Mucosa of gallbladder (tissue), 1 donor: ENCODE results near the gene BNIP5. TPM values are rescaled to one million over a fixed set of nuclear protein-coding genes. Genes with fewer than 3 reads are reported as not detected.

Experiments
- DNase-seq: peaks from one replicate; pipeline ENCODE4 v3.0.0-alpha.2; 2020; ENCODE audit warnings: low spot score
- total RNA-seq: library from RNA; stranded (reverse); gene quantifications from one replicate; pipeline ENCODE4 v1.2.1, GENCODE V29; 2021
- donor health status: DM: no; HTN: no; CAD: no.

Gene BNIP5
- 7.4 TPM for total RNA-seq

GRCh38 chr6:36336779-36337241, at the start of gene BNIP5:
Gene BNIP5 (minus strand): TSS chr6:36336888. CDS start chr6:36330690, 6,198 bp downstream.
- DNase-seq = peak; percentile 54

DNA sequence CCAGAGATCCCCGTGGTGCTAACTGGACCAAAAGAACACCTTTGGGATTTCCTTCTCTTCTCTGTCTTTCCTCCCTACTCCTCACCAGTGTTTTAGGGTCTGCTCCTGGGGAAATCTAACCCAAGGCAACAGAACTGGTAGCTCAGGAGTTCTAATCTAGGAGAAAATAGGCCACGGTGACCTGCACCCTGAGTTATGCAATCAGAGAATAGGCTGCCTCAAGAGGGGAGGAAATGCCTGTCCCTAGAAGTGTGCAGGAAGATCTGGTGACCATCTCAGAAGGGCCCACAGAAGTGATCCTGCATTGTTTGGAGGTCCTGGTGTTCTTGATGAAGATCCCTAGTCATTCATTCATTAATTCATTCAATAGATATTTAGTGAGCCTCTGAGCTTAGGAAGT, 47.4 kb upstream of the BNIP5 start:
- DNase-seq = no peak

DNA sequence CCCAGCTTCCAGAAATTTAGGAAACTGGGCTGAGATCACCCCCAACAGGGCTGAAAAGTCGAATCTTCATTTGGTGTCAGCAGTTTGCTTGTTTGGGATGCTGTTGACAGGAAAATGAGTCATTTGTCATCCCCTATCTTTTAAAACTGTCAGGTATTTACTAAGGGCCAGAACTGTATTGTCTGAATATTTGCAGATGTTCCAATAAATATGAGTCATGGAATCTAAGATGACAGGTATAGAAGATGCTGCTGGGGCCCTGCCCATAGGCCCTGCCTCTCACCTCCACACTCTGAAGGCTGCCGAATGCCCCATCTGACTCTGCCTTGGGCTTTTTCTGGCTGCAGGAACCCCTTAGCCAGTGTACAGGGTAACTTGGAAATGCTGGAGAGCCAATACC, 46.9 kb upstream of the BNIP5 start:
- no peak for DNase-seq

DNA sequence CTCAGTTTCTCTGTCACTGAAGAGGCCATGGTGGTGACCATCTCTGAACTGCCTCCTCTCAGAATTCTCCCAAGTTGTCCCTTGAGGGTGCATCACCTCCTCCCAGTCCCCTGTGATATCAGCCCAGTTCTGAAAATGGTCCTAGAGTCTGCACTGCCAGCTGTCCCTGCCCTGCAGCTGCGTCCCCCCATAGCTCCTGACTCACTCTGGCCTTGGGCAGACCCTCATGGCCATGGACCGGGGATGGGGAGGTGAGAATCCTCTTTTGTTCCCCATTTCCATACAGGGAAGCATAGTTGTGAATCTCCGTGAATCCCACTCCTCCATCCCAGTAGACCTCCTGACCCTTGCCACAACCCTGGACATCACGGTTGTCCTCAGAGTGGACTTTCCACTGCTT, 46.3 kb upstream of the BNIP5 start:
- no peak for DNase-seq

GRCh38 chr6:36381502-36382389, 45.1 kb upstream of the BNIP5 start:
- DNase-seq = no peak

DNA sequence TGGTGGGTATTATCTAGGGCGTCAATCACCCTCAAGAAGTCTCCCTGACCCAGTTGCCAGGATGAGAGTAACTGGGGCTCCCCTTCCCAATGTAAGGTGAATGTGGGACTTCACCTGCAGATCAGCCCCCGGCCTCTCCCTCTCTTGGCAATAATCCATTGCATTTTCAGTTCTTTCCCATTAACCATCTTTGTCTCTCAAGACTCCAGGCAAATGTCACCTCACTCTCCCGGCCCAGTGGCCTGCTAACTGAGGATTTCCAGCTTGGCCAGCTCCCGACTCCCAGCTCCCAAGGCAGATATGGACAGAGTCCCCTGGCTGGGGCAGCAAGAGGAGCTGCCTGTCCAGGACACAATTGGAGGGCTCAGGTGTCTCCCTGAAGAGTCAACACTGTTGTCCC, 43.5 kb upstream of the BNIP5 start:
- DNase-seq = no peak

DNA sequence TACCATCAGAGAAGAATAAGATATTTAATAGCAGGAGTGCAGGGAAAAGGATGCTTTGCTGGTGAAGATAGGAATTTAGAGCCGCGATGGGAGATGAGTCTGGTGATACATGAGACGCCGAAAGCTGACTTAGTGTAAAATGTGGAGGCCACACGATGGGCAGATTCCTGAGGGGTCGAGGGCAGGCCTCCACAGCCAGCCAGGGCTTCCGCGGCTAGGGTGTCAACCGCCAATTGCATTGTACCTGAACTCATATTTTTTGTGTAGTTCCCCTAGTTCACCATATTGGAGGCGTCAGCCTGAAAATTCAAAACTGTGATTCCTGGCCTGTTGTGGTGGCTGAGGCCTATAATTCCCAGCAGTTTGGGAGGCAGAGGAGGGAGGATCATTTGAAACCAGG, 42.2 kb upstream of the BNIP5 start:
- no peak for DNase-seq

- no peak for DNase-seq
Measured at GRCh38 chr6:36378243-36378920, 41.7 kb upstream of the BNIP5 start.

- DNase-seq = no peak
Measured at GRCh38 chr6:36377594-36377993, 40.9 kb upstream of the BNIP5 start.

- no peak for DNase-seq
Measured at GRCh38 chr6:36376742-36377141, 40.1 kb upstream of the BNIP5 start.

- DNase-seq = no peak
Measured at GRCh38 chr6:36376183-36376582, 39.5 kb upstream of the BNIP5 start.

DNA sequence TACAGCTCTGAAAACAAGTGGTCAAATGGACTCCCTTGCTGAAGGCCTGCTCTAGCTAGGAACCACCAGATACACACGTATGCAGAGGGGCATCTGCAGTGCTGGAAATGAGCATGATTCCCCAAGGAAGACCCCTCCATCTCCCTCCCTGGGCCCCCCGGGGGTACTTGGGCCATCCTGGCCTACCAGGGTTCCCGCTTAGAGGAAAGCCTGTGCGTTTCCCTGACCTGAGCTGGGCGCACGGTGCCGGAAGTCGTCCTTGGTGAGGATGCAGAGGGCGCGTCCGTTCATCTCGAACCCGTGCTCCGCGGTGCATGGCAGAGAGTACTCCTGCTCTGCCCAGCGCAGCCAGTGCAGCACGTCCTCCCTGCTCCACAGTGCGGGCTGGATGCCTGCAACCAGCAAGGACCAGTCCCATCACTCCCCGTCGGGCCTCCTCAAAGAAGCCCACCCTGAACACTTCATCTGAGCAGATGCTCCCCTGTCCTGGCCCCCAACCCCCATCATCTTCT, 39.0 kb upstream of the BNIP5 start:
- DNase-seq = no peak

GRCh38 chr6:36374972-36375371, 38.3 kb upstream of the BNIP5 start:
- no peak for DNase-seq

GRCh38 chr6:36374194-36374593, 37.5 kb upstream of the BNIP5 start:
- DNase-seq = no peak

- DNase-seq = no peak
Measured at GRCh38 chr6:36373368-36374019, 36.8 kb upstream of the BNIP5 start.

- no peak for DNase-seq
Measured at GRCh38 chr6:36372088-36372487, 35.4 kb upstream of the BNIP5 start.

DNA sequence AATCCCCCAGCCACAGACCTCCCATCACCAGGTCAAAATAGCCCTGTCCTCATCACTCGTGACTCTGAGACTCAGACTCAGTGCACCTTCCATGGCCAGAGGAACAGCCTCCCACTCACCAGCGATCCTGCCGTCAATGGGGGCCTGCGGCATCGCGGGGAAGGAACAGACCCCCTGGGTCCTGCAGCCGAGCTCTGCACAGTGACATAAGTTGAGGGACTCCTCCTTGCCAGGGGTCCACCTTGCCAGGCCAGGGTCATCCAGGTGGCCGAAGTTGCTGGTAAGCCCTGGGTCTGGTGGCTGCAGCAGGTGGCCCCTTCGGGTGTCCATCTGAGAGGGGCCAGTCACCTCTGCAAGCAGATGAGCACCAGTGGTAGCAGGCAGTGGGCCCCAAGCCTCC, 34.5 kb upstream of the BNIP5 start:
- no peak for DNase-seq

- DNase-seq = no peak
Measured at GRCh38 chr6:36370638-36371037, 34.0 kb upstream of the BNIP5 start.

DNA sequence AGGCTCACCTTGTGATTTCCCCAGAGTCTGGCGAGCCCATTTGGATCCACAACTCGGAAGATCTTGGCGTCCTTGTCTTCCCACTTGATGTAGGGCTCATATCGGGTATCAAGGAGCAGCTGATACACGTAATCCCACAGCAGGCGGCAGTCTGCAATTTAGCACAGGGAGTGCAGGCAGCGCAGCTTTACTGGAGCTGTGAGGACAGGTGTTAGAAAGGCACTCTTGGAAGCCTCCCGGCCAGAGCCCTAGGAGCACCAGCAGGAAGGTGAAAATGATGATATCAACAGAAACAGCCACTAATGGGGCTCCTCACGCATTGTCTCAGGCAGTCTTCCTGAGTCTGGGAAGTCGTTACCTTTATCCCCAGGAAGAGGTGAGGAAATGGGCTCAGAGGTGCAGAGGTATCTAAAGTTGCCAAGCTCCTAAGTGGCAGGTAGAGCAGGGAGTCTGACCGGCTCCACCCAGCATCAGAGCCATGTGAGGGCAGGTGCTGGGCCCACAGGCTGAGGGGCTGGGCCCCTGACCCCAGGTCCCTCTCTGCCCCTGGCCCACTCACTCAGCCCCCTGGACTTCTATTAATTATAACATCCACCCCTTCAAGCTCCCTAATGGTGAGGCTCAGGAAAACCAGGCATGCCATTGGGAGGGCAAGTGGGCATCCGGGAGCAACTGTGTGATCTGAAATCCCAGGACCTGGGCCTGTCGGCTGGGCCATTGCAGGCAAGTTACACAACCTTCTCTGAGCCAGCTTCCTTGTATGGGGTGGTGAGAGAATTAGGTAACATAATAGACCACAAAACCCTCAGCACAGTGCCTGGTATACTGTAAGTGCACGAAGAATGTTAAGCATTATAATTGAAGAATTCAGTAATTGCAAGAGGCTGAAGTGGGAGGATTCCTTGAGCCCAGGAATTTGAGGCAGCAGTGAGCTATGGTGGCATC, 32.5 kb upstream of the BNIP5 start:
- DNase-seq = no peak

DNA sequence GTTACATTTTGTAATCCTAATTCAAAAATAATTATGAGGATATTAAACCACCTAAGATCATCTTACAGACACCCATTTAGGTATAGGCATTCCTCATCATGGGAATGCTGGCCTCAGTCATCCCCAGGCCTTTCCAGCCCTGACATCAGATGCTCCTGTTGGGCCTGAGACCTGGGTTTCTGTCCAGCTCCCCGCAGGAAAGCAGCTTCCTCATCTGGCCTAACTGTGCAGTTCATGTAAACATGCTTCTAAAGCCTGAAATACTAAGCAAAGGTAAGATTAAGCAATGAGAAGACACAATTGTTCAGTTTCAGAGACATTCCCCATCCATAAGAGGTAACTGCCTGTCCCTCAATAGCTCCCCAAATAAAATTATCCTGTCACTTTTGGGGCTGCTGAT, 31.7 kb upstream of the BNIP5 start:
- DNase-seq = no peak

DNA sequence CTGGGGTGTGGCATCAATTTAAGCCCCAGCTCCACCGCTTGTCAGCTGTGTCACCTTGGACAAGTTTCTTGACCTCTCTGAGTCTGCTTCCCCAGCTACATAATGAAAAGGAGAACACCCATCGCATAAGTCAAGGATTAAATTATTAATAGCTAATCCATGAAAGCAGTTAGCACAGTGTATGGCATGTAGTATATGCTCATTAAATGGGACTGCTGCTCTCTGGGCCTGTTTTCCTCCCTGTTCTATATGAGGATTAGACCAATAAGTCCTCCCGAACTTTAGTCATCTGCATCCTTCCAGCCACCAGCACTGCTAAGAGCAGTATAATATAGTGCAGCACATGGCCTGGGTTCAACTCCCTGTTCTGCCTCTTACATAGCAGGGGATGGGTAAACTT, 31.1 kb upstream of the BNIP5 start:
- DNase-seq = no peak
